GM19455 (cell line): ENCODE measurements around the gene HTR3B.

Source experiments
- ATAC-seq: cut with Tn5 transposase; IDR thresholded peaks from one replicate; pipeline ENCODE4 v1.9.1; 2021; ENCODE audit not compliant: unreplicated experiment

HTR3B gene

GRCh38 chr11:113986351-113987140 lies 82.0 kb downstream of the HTR3B start:
- no peak for ATAC-seq

GRCh38 chr11:113989381-113989780 lies 84.8 kb downstream of the HTR3B start:
- ATAC-seq = no peak

- no peak for ATAC-seq
Observed at GRCh38 chr11:113989916-113990315, 85.3 kb downstream of the HTR3B start.

GRCh38 chr11:113991170-113991569 lies 86.6 kb downstream of the HTR3B start:
- ATAC-seq = no peak

GRCh38 chr11:113991718-113992458 lies 87.3 kb downstream of the HTR3B start:
- no peak for ATAC-seq

GRCh38 chr11:113992459-113993110 lies 88.0 kb downstream of the HTR3B start:
- ATAC-seq = no peak

- ATAC-seq = no peak
Observed at GRCh38 chr11:113994077-113994954, 89.7 kb downstream of the HTR3B start.
